K562 (cell line): ENCODE data around the gene CELA1. TPM values are rescaled to one million over a fixed set of nuclear protein-coding genes. Genes with fewer than 3 reads are reported as not detected.
"Not testable (repeated sequence)": the region's sequence is repeated elsewhere in the genome, so short reads cannot be mapped to it uniquely, and the experiment has no call there.

Experiments
- ATAC-seq: fragments of 200-7000 bp; cut with Tn5 transposase; 3 replicates; pipeline ENCODE4 v1.9.1; 2020; ENCODE audit warnings: moderate library complexity
- BruUV-seq: library from RNA; stranded (reverse); fragments of 400-500 nt; replicated peaks from 2 replicates; lab custom pipeline; 2021; lab: Mats Ljungman, UMichigan
- CTCF ChIA-PET: fragments of 300-600 bp; formaldehyde crosslinking; extraction: SDS; loops from one replicate; lab custom pipeline; 2021; ENCODE audit warnings: low intra/inter-chr PET ratio; lab: Yijun Ruan, JAX
- POLR2A ChIA-PET: fragments of 300-600, 350-650 bp; sonication (Branson Sonifier 250); formaldehyde crosslinking; extraction: SDS; loops from one replicate; lab custom pipeline; 2021; ENCODE audit warnings: antibody characterized with exemption, inconsistent platforms; lab: Yijun Ruan, JAX
- DNase-seq, 4 experiments: peaks; one replicate each; pipeline versions ENCODE4 v3.0.0 to v3.0.0-alpha.2; 2011 to 2018; ENCODE audit warnings: low spot score in 3 of 4, mixed read lengths in 3 of 4; ENCODE audit errors: extremely low read depth in 1 of 4
- FAIRE-seq: peaks from 2 replicates; lab custom pipeline; 2011; peaks lifted over from hg19 to GRCh38; lab: Jason Lieb, UNC
- H2AFZ ChIP-seq: 2 replicates; pipeline ENCODE4 v1.6.0; 2011; ENCODE audit warnings: low read depth, low read length, control low read depth, inconsistent platforms
- H3K27ac ChIP-seq: fragments of 200-600 bp; 3 replicates; pipeline ENCODE4 v1.8.0; 2011; ENCODE audit warnings: low read depth, mild to moderate bottlenecking, control low read depth, inconsistent platforms, low read length, moderate library complexity, mixed read lengths; ENCODE audit errors: extremely low read depth
- H3K27me3 ChIP-seq, 2 experiments: fragments of 300-600 bp in 1 of 2; 2 replicates in 1 of 2; 3 replicates in 1 of 2; pipeline versions ENCODE4 v1.6.0 to v1.8.0; 2011; ENCODE audit warnings: inconsistent platforms in 2 of 2, low read length in 2 of 2, mild to moderate bottlenecking in 1 of 2, mixed read lengths in 1 of 2, moderate library complexity in 1 of 2; ENCODE audit not compliant: control insufficient read depth in 2 of 2, insufficient read depth in 2 of 2
- H3K36me3 ChIP-seq: fragments of 300-600 bp; 3 replicates; pipeline ENCODE4 v1.8.0; 2011; ENCODE audit warnings: mild to moderate bottlenecking, low read length, inconsistent platforms; ENCODE audit not compliant: control insufficient read depth, insufficient read depth
- H3K4me1 ChIP-seq, 2 experiments: fragments of 200-600 bp in 1 of 2; replicated peaks in 1 of 2; 2 replicates in 1 of 2; 3 replicates in 1 of 2; pipeline versions ENCODE4 v1.5.1 to v1.8.0; 2011; ENCODE audit warnings: inconsistent platforms in 2 of 2, low read length in 2 of 2, mild to moderate bottlenecking in 1 of 2, mixed read lengths in 1 of 2, moderate library complexity in 1 of 2; ENCODE audit not compliant: control insufficient read depth in 2 of 2, insufficient read depth in 2 of 2
- H3K4me2 ChIP-seq: 2 replicates; pipeline ENCODE4 v1.6.1; 2011; ENCODE audit warnings: low read length, control low read depth, inconsistent platforms, mixed read lengths; ENCODE audit not compliant: insufficient read depth
- H3K4me3 ChIP-seq: fragments of 200-600 bp; sonication (generic), shearing (Covaris generic); 2 replicates; pipeline ENCODE4 v1.5.1; 2016; ENCODE audit warnings: control low read depth, inconsistent platforms
- H3K79me2 ChIP-seq: fragments of 200-600 bp; 3 replicates; pipeline ENCODE4 v1.8.0; 2011; ENCODE audit warnings: low read length, inconsistent platforms; ENCODE audit not compliant: control insufficient read depth, insufficient read depth
- H3K9ac ChIP-seq, 2 experiments: 2 replicates each; pipeline versions ENCODE4 v1.6.0 to v1.6.1; 2011; ENCODE audit warnings: low read depth in 2 of 2, low read length in 2 of 2, control low read depth in 1 of 2, inconsistent platforms in 1 of 2, mild to moderate bottlenecking in 1 of 2, mixed read lengths in 1 of 2; ENCODE audit not compliant: insufficient read depth in 1 of 2
- H3K9me1 ChIP-seq: one replicate; pipeline ENCODE4 v1.6.0; 2011; ENCODE audit warnings: inconsistent platforms, mild to moderate bottlenecking, low read length, moderate library complexity; ENCODE audit not compliant: control insufficient read depth, insufficient read depth
- H3K9me3 ChIP-seq: replicated peaks from 2 replicates; pipeline ENCODE4 v1.5.1; 2011; ENCODE audit warnings: low read depth, low read length, inconsistent platforms; ENCODE audit not compliant: control insufficient read depth, insufficient read depth
- H4K20me1 ChIP-seq: replicated peaks from 2 replicates; pipeline ENCODE4 v1.6.1; 2011; ENCODE audit warnings: low read length, inconsistent platforms, mixed read lengths; ENCODE audit not compliant: control insufficient read depth, insufficient read depth
- CBX5 ChIP-seq: IDR thresholded peaks from 2 replicates; pipeline ENCODE4 v1.6.1; 2014; ENCODE audit warnings: low read depth, borderline replicate concordance
- CEBPG ChIP-seq, 3 experiments: fragments of 200-800 bp in 1 of 3; sonication (Bioruptor generic) in 1 of 3; sonication (generic) in 1 of 3; formaldehyde crosslinking in 1 of 3; IDR thresholded peaks in 2 of 3; conservative IDR thresholded peaks in 1 of 3; 2 replicates each; pipeline versions ENCODE4 v1.6.1 to v1.8.0; 2016 to 2022; ENCODE audit warnings: missing compliant biosample characterization in 2 of 3, missing genetic modification characterization in 2 of 3, mild to moderate bottlenecking in 1 of 3, missing genetic modification reagents in 1 of 3
- EGR1 ChIP-seq: fragments of 450-650 bp; conservative IDR thresholded peaks from 2 replicates; pipeline ENCODE4 v1.6.1; 2017; ENCODE audit warnings: mild to moderate bottlenecking
- JUN ChIP-seq, 2 experiments: sonication (generic) in 1 of 2; formaldehyde crosslinking in 1 of 2; IDR thresholded peaks; 2 replicates each; pipeline versions ENCODE4 v1.6.1 to v1.8.0; 2012 to 2022; ENCODE audit warnings: borderline replicate concordance in 2 of 2, mild to moderate bottlenecking in 2 of 2, improper control_type of control experiment in 1 of 2, low read depth in 1 of 2, low read length in 1 of 2, missing genetic modification reagents in 1 of 2
- JUND ChIP-seq, 2 experiments: IDR thresholded peaks; 2 replicates in 1 of 2; 3 replicates in 1 of 2; pipeline ENCODE4 v1.6.1; 2011; ENCODE audit warnings: borderline replicate concordance in 2 of 2, low read depth in 2 of 2, low read length in 2 of 2, improper control_type of control experiment in 1 of 2, missing biosample characterization in 1 of 2, missing genetic modification characterization in 1 of 2, missing genetic modification reagents in 1 of 2
- MEF2A ChIP-seq: IDR thresholded peaks from 2 replicates; pipeline ENCODE4 v1.6.1; 2011; ENCODE audit warnings: low read depth, mild to moderate bottlenecking, low read length, moderate library complexity; ENCODE audit not compliant: control insufficient read depth
- TCF7 ChIP-seq: sonication (generic); IDR thresholded peaks from 2 replicates; pipeline ENCODE4 v1.6.1; 2016; ENCODE audit warnings: antibody characterized with exemption, borderline replicate concordance
- ZNF121 ChIP-seq: sonication (generic); formaldehyde crosslinking; conservative IDR thresholded peaks from 2 replicates; pipeline ENCODE4 v1.8.0; 2022; ENCODE audit warnings: missing genetic modification reagents
- WGBS: fragments of 100-300 bp; shearing (Covaris generic); methylation state at CpG from one replicate; pipeline ENCODE4 v1.1.6; 2016; ENCODE audit warnings: low coverage, mixed read lengths; ENCODE audit not compliant: insufficient coverage; ENCODE audit errors: missing lambda C conversion rate; 5-methylcytosine and 5-hydroxymethylcytosine counted together
- in situ Hi-C: fragments of 300-500 bp; cut with MboI; formaldehyde crosslinking; loops from 4 replicates; pipeline ENCODE4 v1.15.0; 2018; ENCODE audit warnings: inconsistent platforms, mixed read lengths
- intact Hi-C: fragments of 100-400 bp; cut with micrococcal nuclease; formaldehyde crosslinking; loops from 2 replicates; pipeline ENCODE4 v1.14.2; 2022
- polyA plus RNA-seq, 8 experiments: library from polyadenylated mRNA; depleted of rRNA in 4 of 8; stranded (reverse) in 5 of 8; unstranded in 3 of 8; fragments of >200 nt; fragmentation: Nextera tagmentation in 2 of 8; fragmentation: Illumina TruSeq in 1 of 8; extraction: Ambion mirVana in 2 of 8; extraction: Trizol in 1 of 8; gene quantifications; 2 replicates each; pipeline versions ENCODE4 v1.2.1 to v1.2.3, GENCODE V29; 2011 to 2014; ENCODE audit warnings: inconsistent platforms in 1 of 8, missing spikeins in 1 of 8
- total RNA-seq, 7 experiments: library from RNA; depleted of rRNA in 6 of 7; stranded (reverse); fragments of >200 nt in 6 of 7; fragmentation: Illumina TruSeq in 2 of 7; extraction: Trizol in 2 of 7; gene quantifications; 2 replicates each; pipeline versions ENCODE4 v1.2.1 to v1.2.3, GENCODE V29; 2011 to 2021; ENCODE audit warnings: low replicate concordance in 1 of 7
- TF ChIP-seq, protein P1 (sequence below): sonication (generic); formaldehyde crosslinking; IDR thresholded peaks from 2 replicates; pipeline ENCODE4 v1.8.1; 2023; ENCODE audit warnings: mild to moderate bottlenecking, missing genetic modification reagents
- TF ChIP-seq, protein P2 (sequence below): fragments of 450-650 bp; formaldehyde crosslinking; conservative IDR thresholded peaks from 2 replicates; pipeline ENCODE4 v1.4.0; 2022; ENCODE audit warnings: mild to moderate bottlenecking, missing genetic modification characterization

CELA1 gene
- total and polyA plus RNA-seq, 9 of the 15 experiments (the other 6 are each of a cell fraction or from before 2014, with no cell fraction given): 0.06 to 0.27 (median 0.22) TPM; not detected in 6

DNA sequence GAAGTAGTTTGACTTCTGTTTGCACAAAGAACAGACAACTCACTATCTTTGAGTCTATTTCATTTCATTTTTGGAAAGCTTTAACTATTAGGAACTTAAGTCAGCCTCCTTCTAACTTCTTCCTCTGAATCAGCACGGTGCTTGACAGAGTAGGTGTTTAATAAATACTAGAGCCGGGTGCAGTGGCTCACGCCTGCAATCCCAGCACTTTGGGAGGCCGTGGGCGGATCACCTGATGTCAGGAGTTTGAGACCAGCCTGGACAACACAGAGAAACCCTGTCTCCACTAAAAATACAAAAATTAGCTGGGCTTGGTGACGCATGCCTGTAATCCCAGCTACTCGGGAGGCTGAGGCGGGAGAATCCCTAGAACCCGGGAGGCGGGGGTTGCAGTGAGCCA is 45.7 kb downstream of the CELA1 start:
- H3K9me3 ChIP-seq, POLR2A ChIA-PET, FAIRE-seq, H4K20me1 ChIP-seq, ATAC-seq, CTCF ChIA-PET, H3K9me1 ChIP-seq, H3K27ac ChIP-seq, H3K27me3 ChIP-seq, H3K4me3 ChIP-seq, H3K79me2 ChIP-seq, in situ Hi-C loops, H3K4me2 ChIP-seq, H3K9ac ChIP-seq, BruUV-seq, H3K36me3 ChIP-seq, H3K4me1 ChIP-seq, intact Hi-C loops: not testable (repeated sequence)
- peak overlapping the region; percentile 64 for H2AFZ ChIP-seq
- 59% methylated on average over 10 of the region's 10 CpGs for WGBS
- DNase-seq: peak in 1 of 4 experiments; percentile 31
- TF ChIP-seq, protein P1, sequence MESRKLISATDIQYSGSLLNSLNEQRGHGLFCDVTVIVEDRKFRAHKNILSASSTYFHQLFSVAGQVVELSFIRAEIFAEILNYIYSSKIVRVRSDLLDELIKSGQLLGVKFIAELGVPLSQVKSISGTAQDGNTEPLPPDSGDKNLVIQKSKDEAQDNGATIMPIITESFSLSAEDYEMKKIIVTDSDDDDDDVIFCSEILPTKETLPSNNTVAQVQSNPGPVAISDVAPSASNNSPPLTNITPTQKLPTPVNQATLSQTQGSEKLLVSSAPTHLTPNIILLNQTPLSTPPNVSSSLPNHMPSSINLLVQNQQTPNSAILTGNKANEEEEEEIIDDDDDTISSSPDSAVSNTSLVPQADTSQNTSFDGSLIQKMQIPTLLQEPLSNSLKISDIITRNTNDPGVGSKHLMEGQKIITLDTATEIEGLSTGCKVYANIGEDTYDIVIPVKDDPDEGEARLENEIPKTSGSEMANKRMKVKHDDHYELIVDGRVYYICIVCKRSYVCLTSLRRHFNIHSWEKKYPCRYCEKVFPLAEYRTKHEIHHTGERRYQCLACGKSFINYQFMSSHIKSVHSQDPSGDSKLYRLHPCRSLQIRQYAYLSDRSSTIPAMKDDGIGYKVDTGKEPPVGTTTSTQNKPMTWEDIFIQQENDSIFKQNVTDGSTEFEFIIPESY (CRISPR knock-in tag): 0 out of 2 replicates have a peak, but pooled peaks have one; percentile 28
- 0 out of 2 replicates have a peak, but pooled peaks have one; percentile 14 for TF ChIP-seq ZNF121 (CRISPR knock-in tag)
- TF ChIP-seq EGR1: peak; percentile 86

DNA sequence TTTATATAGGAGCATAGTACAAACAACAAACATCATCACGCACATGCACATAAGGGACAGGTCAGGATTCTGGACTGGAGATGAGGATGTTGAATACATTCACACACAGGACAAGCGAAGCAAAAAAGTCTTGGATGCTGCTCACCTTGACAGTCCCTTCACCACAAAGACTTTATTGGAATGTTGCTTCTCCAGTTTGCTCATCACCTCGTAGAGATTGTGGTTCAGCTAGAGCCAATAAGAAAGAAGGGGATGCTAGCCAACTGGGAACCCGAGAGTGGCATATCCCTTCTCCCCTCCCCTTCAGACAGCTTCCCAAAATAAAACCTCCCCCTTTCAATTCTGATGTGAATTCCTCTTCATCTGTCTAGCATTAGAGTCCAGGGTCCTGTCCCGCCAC is 50.8 kb downstream of the CELA1 start:
- Histone ChIP-seq H3K9ac (no peak overlapping the region), H3K27me3 (no peaks in the 10 kb centered on the region), H3K27ac (no peak overlapping the region), H3K4me2 (no peak overlapping the region), H3K36me3 (no peaks in the 10 kb centered on the region), H3K4me3 (no peak overlapping the region), H3K4me1 (peaks cover 0 to 4% of the 10 kb centered on the region in 2 experiments; a peak in 2 of 5 replicates), H3K9me1 (no peaks in the 10 kb centered on the region), H3K9me3 (no peaks in the 10 kb centered on the region), H4K20me1 (no peaks in the 10 kb centered on the region), H3K79me2 (no peaks in the 10 kb centered on the region), H2AFZ (no peak overlapping the region)
- BruUV-seq: no TSS peak
- in situ Hi-C loops: no loop called here
- ChIA-PET POLR2A (interaction anchor here (0.6 kb wide), 1 partner anchor 554 kb away, joined by 3 read pairs; no protein-coding TSS in a partner anchor), CTCF (no interaction called here)
- FAIRE-seq (no peak), ATAC-seq (no peak), DNase-seq (no peak)
- WGBS: 62% methylated on average over 4 of the region's 5 CpGs
- intact Hi-C loops: no loop called here
- TF ChIP-seq TCF7 (no peak), CBX5 (no peak), JUN (IDR thresholded peaks at IDR 0.05; ENCODE audit: borderline replicate concordance, low read depth, low read length) (no peak), JUN (CRISPR knock-in tag; IDR thresholded peaks at IDR 0.05; ENCODE audit: borderline replicate concordance) (no peak), MEF2A (no peak), CEBPG (CRISPR knock-in tag; IDR thresholded peaks at IDR 0.05) (no peak), CEBPG (tag; conservative IDR thresholded peaks at IDR 0.05 in 1 of 2, IDR thresholded peaks at IDR 0.05 in 1 of 2) (no peak), JUND (IDR thresholded peaks at IDR 0.05; ENCODE audit: borderline replicate concordance, low read depth, low read length) (no peak), JUND (tag; IDR thresholded peaks at IDR 0.05; ENCODE audit: borderline replicate concordance, low read depth, low read length) (no peak)
- TF ChIP-seq, protein P2, sequence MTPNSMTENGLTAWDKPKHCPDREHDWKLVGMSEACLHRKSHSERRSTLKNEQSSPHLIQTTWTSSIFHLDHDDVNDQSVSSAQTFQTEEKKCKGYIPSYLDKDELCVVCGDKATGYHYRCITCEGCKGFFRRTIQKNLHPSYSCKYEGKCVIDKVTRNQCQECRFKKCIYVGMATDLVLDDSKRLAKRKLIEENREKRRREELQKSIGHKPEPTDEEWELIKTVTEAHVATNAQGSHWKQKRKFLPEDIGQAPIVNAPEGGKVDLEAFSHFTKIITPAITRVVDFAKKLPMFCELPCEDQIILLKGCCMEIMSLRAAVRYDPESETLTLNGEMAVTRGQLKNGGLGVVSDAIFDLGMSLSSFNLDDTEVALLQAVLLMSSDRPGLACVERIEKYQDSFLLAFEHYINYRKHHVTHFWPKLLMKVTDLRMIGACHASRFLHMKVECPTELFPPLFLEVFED: no peak
